Smooth muscle cell (in vitro differentiated cells): Measurements from ENCODE around the gene GGACT. TPM values are rescaled to one million over a fixed set of nuclear protein-coding genes. Genes with fewer than 3 reads are reported as not detected.

Experiments
- DNase-seq: peaks from one replicate; lab custom pipeline; 2025; ENCODE audit not compliant: unreplicated experiment; lab: John Stamatoyannopoulos, UW
- H2AFZ ChIP-seq: fragments of 200-600 bp; sonication (generic); 2 replicates; pipeline ENCODE4 v1.6.0; 2016; ENCODE audit warnings: antibody characterized with exemption, low read depth, mild to moderate bottlenecking
- H3F3A ChIP-seq: fragments of 200-600 bp; sonication (generic); 2 replicates; pipeline ENCODE4 v1.6.0; 2017; ENCODE audit warnings: antibody characterized with exemption, low read depth
- H3K27ac ChIP-seq: fragments of 200-600 bp; sonication (generic); 2 replicates; pipeline ENCODE4 v1.5.1; 2016; ENCODE audit warnings: low read depth, mild to moderate bottlenecking
- H3K27me3 ChIP-seq: fragments of 200-600 bp; sonication (generic); 2 replicates; pipeline ENCODE4 v1.6.1; 2016; ENCODE audit warnings: low read depth, mild to moderate bottlenecking
- H3K36me3 ChIP-seq: fragments of 200-600 bp; sonication (generic); 2 replicates; pipeline ENCODE4 v1.5.1; 2016; ENCODE audit warnings: low read depth
- H3K4me1 ChIP-seq: fragments of 200-600 bp; sonication (generic); 2 replicates; pipeline ENCODE4 v1.5.1; 2016; ENCODE audit warnings: low read depth
- H3K4me2 ChIP-seq: fragments of 200-600 bp; sonication (generic); 2 replicates; pipeline ENCODE4 v1.6.0; 2016; ENCODE audit warnings: mild to moderate bottlenecking
- H3K4me3 ChIP-seq: fragments of 200-600 bp; sonication (generic); 2 replicates; pipeline ENCODE4 v1.5.1; 2016; ENCODE audit warnings: mild to moderate bottlenecking
- H3K79me2 ChIP-seq: fragments of 200-600 bp; sonication (generic); 2 replicates; pipeline ENCODE4 v1.6.0; 2016; ENCODE audit warnings: low read depth, mild to moderate bottlenecking
- H3K9ac ChIP-seq: fragments of 200-600 bp; sonication (generic); 2 replicates; pipeline ENCODE4 v1.6.0; 2016; ENCODE audit warnings: low read depth
- H3K9me3 ChIP-seq: fragments of 200-600 bp; sonication (generic); replicated peaks from 2 replicates; pipeline ENCODE4 v1.5.1; 2016; ENCODE audit warnings: low read depth
- H4K20me1 ChIP-seq: fragments of 200-600 bp; sonication (generic); 2 replicates; pipeline ENCODE4 v1.6.0; 2016; ENCODE audit warnings: low read depth
- WGBS: methylation state at CpG from one replicate; pipeline ENCODE4 v1.1.7; 2016; ENCODE audit warnings: low lambda C conversion rate; 5-methylcytosine and 5-hydroxymethylcytosine counted together
- polyA plus RNA-seq: library from polyadenylated mRNA; unstranded; fragments of >200 nt; fragmentation: Nextera tagmentation; extraction: Ambion mirVana; gene quantifications from 2 replicates; pipeline ENCODE4 v1.2.1, GENCODE V29; 2016
- total RNA-seq: library from RNA; depleted of rRNA; stranded (reverse); fragments of >200 nt; gene quantifications from 2 replicates; pipeline ENCODE4 v1.2.3, GENCODE V29; 2014
- TF ChIP-seq, protein P1 (sequence below): fragments of 200-600 bp; sonication (generic); IDR thresholded peaks from 2 replicates; pipeline ENCODE4 v1.5.1; 2017; ENCODE audit warnings: borderline replicate concordance, mild to moderate bottlenecking, antibody characterized with exemption; ENCODE audit not compliant: insufficient read depth, poor library complexity, severe bottlenecking

GGACT gene
- total and polyA plus RNA-seq, 2 experiments from 2014 or later: 2.5 to 7.1 TPM

DNA sequence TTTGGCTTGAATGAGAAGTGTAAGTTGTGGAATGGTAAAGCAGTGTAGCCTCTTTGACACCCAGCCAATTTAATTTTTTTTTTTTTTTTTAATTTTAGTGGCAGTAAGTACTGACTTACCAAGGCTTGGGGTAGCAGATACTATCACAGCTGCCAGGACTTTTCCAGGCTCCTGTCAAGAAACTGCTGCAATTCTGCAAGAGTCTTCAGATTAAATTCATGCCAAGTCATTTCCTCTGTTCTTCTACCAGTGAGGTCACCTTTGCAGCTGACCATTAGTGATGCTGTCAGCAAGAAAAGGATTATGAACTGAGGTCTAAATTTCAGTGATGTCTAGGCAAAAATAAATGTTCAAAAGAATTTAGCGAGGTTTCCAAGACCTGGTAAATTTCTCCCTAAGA, 91.2 kb downstream of the GGACT start:
- DNase-seq: no peak
- Histone ChIP-seq H4K20me1 (no peaks in the 10 kb centered on the region), H3K27ac (peak overlapping the region; percentile 37), H3K79me2 (no peaks in the 10 kb centered on the region), H3K9ac (no peak overlapping the region), H3F3A (no peaks in the 10 kb centered on the region), H3K36me3 (no peaks in the 10 kb centered on the region), H3K27me3 (no peaks in the 10 kb centered on the region), H3K4me3 (no peak overlapping the region), H3K9me3 (no peaks in the 10 kb centered on the region), H3K4me1 (no peaks in the 10 kb centered on the region), H2AFZ (no peak overlapping the region), H3K4me2 (no peak overlapping the region)
- TF ChIP-seq, protein P1, sequence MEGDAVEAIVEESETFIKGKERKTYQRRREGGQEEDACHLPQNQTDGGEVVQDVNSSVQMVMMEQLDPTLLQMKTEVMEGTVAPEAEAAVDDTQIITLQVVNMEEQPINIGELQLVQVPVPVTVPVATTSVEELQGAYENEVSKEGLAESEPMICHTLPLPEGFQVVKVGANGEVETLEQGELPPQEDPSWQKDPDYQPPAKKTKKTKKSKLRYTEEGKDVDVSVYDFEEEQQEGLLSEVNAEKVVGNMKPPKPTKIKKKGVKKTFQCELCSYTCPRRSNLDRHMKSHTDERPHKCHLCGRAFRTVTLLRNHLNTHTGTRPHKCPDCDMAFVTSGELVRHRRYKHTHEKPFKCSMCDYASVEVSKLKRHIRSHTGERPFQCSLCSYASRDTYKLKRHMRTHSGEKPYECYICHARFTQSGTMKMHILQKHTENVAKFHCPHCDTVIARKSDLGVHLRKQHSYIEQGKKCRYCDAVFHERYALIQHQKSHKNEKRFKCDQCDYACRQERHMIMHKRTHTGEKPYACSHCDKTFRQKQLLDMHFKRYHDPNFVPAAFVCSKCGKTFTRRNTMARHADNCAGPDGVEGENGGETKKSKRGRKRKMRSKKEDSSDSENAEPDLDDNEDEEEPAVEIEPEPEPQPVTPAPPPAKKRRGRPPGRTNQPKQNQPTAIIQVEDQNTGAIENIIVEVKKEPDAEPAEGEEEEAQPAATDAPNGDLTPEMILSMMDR: no peak
- 84% methylated on average over 1 of the region's 1 CpG for WGBS

DNA sequence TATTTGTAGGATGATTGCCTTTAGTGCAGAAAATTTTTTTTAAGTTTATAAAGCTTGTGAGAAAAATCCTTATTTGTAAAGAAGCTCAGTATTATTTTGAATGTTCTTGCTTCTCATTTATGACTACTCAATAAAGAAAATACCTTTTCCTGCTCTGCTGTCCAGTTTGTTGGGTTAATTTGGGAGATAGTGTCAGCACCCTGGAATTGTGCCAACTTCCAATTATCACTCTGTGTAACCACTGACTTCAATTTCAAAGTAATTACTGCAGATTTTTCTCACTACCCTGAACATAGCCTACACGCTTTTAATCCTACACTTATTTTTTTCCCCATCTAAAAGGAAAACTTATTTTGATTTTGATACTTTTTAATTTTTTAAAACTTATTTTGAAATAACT, 93.1 kb downstream of the GGACT start:
- H3K4me3 ChIP-seq: no peak overlapping the region
- no peaks in the 10 kb centered on the region for H3K9me3 ChIP-seq
- no peaks in the 10 kb centered on the region for H3K36me3 ChIP-seq
- no peaks in the 10 kb centered on the region for H4K20me1 ChIP-seq
- H3K27me3 ChIP-seq: no peaks in the 10 kb centered on the region
- H3K79me2 ChIP-seq: no peaks in the 10 kb centered on the region
- TF ChIP-seq, protein P1: no peak
- H3K4me2 ChIP-seq: no peak overlapping the region
- H2AFZ ChIP-seq: no peak overlapping the region
- WGBS: 96% methylated on average over 1 of the region's 1 CpG
- no peak overlapping the region for H3K9ac ChIP-seq
- no peak for DNase-seq
- peaks cover 5% of the 10 kb centered on the region for H3F3A ChIP-seq
- no peak overlapping the region for H3K27ac ChIP-seq
- peaks cover 11% of the 10 kb centered on the region for H3K4me1 ChIP-seq

DNA sequence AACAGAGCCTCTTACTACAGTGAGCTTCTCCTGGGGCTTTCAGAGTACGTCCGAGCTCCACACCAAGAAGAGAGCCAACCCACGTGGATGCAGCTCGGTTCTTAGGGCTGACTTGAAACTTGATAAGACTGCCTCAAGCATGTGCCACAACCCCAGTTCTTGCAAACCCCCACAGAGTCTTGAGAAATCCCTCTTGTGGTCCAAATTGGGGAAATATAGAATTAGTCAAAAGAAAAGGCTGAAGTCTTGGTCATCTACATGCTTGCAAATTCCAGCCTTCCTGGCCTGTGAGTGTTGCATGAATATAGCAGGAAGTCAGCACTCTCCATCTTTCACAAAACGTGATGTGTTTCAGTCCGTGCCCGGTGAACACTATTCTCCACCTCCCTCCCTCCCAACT, 95.2 kb downstream of the GGACT start:
- WGBS: 95% methylated on average over 7 of the region's 7 CpGs
- TF ChIP-seq, protein P1: no peak
- no peak overlapping the region for H3K27ac ChIP-seq

DNA sequence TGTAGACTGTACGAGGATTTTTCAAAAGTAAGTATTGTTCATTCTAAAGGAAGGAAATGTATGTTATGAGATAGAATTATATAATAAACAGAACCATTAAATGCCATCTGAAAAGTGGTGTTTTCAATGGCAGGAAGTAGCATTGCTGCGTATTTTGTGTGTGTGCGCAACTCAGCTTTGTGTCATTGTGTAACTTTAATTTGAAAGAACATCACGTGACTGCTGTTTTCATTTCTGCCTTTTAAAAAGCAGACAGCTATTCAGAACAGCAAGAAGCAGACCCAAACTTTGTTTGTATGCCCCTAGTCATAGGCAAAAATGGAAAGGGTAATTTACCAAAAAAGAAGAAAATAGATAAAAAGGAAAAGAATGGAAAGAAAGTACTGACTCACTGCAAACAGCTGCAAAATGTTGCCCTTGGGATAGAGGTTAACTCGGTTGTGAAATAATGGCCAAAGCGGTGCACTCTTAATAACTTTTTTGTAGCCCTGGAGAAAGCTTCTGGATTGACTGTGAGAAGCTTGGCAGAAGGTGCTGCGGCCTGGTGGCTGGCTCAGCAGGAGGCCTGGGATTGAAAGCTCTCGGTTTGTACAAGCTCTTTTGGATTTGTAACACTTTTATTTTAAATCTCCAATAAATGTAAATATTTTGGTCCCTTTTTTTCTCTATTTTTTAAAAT, 97.3 kb downstream of the GGACT start:
- Histone ChIP-seq H3K36me3 (no peaks in the 10 kb centered on the region), H3K4me1 (peaks cover 13% of the 10 kb centered on the region), H3K79me2 (no peaks in the 10 kb centered on the region), H2AFZ (no peak overlapping the region), H3F3A (peaks cover 6% of the 10 kb centered on the region), H3K27me3 (no peaks in the 10 kb centered on the region), H3K27ac (no peak overlapping the region), H3K4me2 (no peak overlapping the region), H3K9me3 (no peaks in the 10 kb centered on the region), H3K9ac (no peak overlapping the region), H3K4me3 (no peak overlapping the region), H4K20me1 (no peaks in the 10 kb centered on the region)
- no peak for DNase-seq
- TF ChIP-seq, protein P1: no peak
- 72% methylated on average over 8 of the region's 8 CpGs for WGBS

More for the DNA sequence above, 95.2 kb downstream of the GGACT start:
- peaks cover 6% of the 10 kb centered on the region for H3F3A ChIP-seq
- H3K4me1 ChIP-seq: peaks cover 13% of the 10 kb centered on the region
- no peak overlapping the region for H3K9ac ChIP-seq
- no peaks in the 10 kb centered on the region for H4K20me1 ChIP-seq
- H3K36me3 ChIP-seq: no peaks in the 10 kb centered on the region
- H3K27me3 ChIP-seq: no peaks in the 10 kb centered on the region
- H3K9me3 ChIP-seq: no peaks in the 10 kb centered on the region
- no peak overlapping the region for H3K4me3 ChIP-seq
- H2AFZ ChIP-seq: no peak overlapping the region
- DNase-seq: no peak
- H3K4me2 ChIP-seq: no peak overlapping the region
- no peaks in the 10 kb centered on the region for H3K79me2 ChIP-seq
